ENCODE measurements around the gene IPPK. TPM values are rescaled to one million over a fixed set of nuclear protein-coding genes. Genes with fewer than 3 reads are reported as not detected.
A peak's percentile ranks its signal among the peaks of the same experiment; 100 is the strongest.

Gene IPPK
- total and polyA plus RNA-seq, 9 donors, result 6.2 to 9.2 (median 7.6) TPM

DNA sequence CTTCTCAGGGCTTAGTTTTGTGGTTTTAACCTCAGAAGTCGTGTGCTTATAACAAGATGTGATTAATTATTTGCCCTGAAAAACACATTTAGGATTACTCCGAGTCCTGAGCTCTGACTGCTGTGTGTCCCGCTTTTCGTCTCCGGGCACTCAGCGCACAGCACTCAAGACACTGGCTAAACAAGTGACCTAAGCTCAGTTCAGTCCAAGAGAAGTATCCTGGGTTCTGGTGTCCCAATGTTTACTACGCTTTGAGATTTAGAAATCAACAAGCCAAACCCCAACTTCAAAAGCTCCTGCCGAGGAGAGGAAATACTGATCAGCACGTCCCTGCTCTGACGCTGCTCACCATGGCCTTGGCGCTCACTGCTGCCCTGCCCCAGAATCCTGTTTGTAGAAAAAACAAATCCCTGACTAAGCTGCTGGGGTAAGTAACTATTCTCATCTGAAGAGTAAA is 53.2 kb downstream of the IPPK start:
- peak overlapping the region; percentile 93 for H3K27ac ChIP-seq (ENCODE audit: low read length)
- H3K9me3 ChIP-seq (replicated peaks; ENCODE audit: control insufficient read depth, low read depth, low read length), result no peaks in the 10 kb centered on the region
- H3K27me3 ChIP-seq (ENCODE audit: control insufficient read depth, insufficient read depth, low read length), result no peaks in the 10 kb centered on the region
- WGBS (ENCODE audit: insufficient coverage), result 36% methylated on average over 7 of the region's 11 CpGs
- peak; percentile 65 for DNase-seq
- no peak overlapping the region for H3K4me3 ChIP-seq (ENCODE audit: low read length)
- peaks cover 46% of the 10 kb centered on the region for H3K36me3 ChIP-seq (ENCODE audit: control insufficient read depth, insufficient read depth, low read length)
- peaks cover 54% of the 10 kb centered on the region for H3K4me1 ChIP-seq (ENCODE audit: control insufficient read depth, insufficient read depth, low read length)

DNA sequence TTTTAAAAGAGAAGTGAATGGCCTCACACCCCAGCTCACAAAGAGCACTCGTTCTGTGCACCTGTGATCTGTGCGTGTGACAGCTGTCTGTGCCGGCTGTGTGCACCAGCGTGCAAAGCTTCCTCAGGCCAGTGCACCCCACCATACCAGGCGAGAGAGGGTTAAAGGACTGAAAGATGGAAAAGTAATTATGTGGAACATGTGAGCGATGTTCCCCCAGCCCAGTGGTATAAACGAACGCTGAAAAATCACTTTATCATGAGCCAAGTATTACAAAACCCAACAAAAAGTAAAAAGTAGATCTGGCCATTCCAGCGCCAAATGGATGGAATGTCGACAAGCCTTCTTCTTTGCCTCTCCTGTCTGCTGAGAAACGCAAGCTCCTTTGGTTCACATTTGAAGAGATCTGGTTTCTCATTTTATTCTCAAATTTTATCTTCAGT is 53.7 kb downstream of the IPPK start:
- peak; percentile 94 for DNase-seq

GRCh38 chr9:92615790-92616189 is 54.1 kb downstream of the IPPK start:
- H3K9me3 ChIP-seq (replicated peaks; ENCODE audit: control insufficient read depth, low read depth, low read length), result no peaks in the 10 kb centered on the region
- peak overlapping the region; percentile 93 for H3K27ac ChIP-seq (ENCODE audit: low read length)
- WGBS (ENCODE audit: insufficient coverage), result 30% methylated on average over 9 of the region's 13 CpGs
- no peak overlapping the region for H3K4me3 ChIP-seq (ENCODE audit: low read length)
- peak; percentile 41 for DNase-seq
- peaks cover 46% of the 10 kb centered on the region for H3K36me3 ChIP-seq (ENCODE audit: control insufficient read depth, insufficient read depth, low read length)
- no peaks in the 10 kb centered on the region for H3K27me3 ChIP-seq (ENCODE audit: control insufficient read depth, insufficient read depth, low read length)
- H3K4me1 ChIP-seq (ENCODE audit: control insufficient read depth, insufficient read depth, low read length), result peaks cover 63% of the 10 kb centered on the region

More for the DNA sequence above, 53.7 kb downstream of the IPPK start:
- H3K36me3 ChIP-seq (ENCODE audit: control insufficient read depth, insufficient read depth, low read length), result peaks cover 46% of the 10 kb centered on the region
- peaks cover 59% of the 10 kb centered on the region for H3K4me1 ChIP-seq (ENCODE audit: control insufficient read depth, insufficient read depth, low read length)
- peak overlapping the region; percentile 93 for H3K27ac ChIP-seq (ENCODE audit: low read length)
- H3K27me3 ChIP-seq (ENCODE audit: control insufficient read depth, insufficient read depth, low read length), result no peaks in the 10 kb centered on the region
- no peak overlapping the region for H3K4me3 ChIP-seq (ENCODE audit: low read length)
- H3K9me3 ChIP-seq (replicated peaks; ENCODE audit: control insufficient read depth, low read depth, low read length), result no peaks in the 10 kb centered on the region
- WGBS (ENCODE audit: insufficient coverage), result no CpG with 5 or more reads among the region's 11 CpGs

- peaks cover 72% of the 10 kb centered on the region for H3K4me1 ChIP-seq (ENCODE audit: control insufficient read depth, insufficient read depth, low read length)
Measured at GRCh38 chr9:92614763-92615461, 55.0 kb downstream of the IPPK start.

DNA sequence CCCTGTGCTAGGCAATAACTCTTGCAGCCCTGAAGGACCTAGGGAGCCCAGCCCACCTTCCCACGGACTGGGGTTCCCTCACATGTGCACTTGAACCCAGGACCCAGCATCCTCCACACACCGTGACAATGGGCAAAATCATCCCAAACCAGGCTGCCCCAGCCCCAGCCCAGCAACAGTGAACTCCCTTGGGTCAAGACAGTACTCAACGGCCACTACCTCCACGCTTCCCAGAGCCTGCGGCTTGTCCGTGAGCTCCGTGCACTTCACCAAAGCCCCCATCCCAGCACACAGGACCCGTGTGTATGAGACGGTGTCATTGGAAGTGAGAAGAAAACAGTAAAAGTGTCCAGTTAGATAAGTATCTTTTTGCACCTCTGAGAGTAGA is 55.8 kb downstream of the IPPK start:
- no peak overlapping the region for H3K27ac ChIP-seq (ENCODE audit: low read length)
- H3K27me3 ChIP-seq (ENCODE audit: control insufficient read depth, insufficient read depth, low read length), result no peaks in the 10 kb centered on the region
- H3K4me3 ChIP-seq (ENCODE audit: low read length), result no peak overlapping the region
- 78% methylated on average over 2 of the region's 9 CpGs for WGBS (ENCODE audit: insufficient coverage)
- DNase-seq, result no peak
- H3K4me1 ChIP-seq (ENCODE audit: control insufficient read depth, insufficient read depth, low read length), result peaks cover 80% of the 10 kb centered on the region
- H3K36me3 ChIP-seq (ENCODE audit: control insufficient read depth, insufficient read depth, low read length), result peaks cover 36% of the 10 kb centered on the region
- no peaks in the 10 kb centered on the region for H3K9me3 ChIP-seq (replicated peaks; ENCODE audit: control insufficient read depth, low read depth, low read length)

More at GRCh38 chr9:92614763-92615461, 55.0 kb downstream of the IPPK start:
- no peak overlapping the region for H3K4me3 ChIP-seq (ENCODE audit: low read length)
- DNase-seq, result peak; percentile 77
- WGBS (ENCODE audit: insufficient coverage), result 66% methylated on average over 3 of the region's 17 CpGs
- H3K27me3 ChIP-seq (ENCODE audit: control insufficient read depth, insufficient read depth, low read length), result no peaks in the 10 kb centered on the region
- peak overlapping the region; percentile 93 for H3K27ac ChIP-seq (ENCODE audit: low read length)
- no peaks in the 10 kb centered on the region for H3K9me3 ChIP-seq (replicated peaks; ENCODE audit: control insufficient read depth, low read depth, low read length)
- H3K36me3 ChIP-seq (ENCODE audit: control insufficient read depth, insufficient read depth, low read length), result peaks cover 44% of the 10 kb centered on the region

- peak overlapping the region; percentile 9 for H3K27ac ChIP-seq (ENCODE audit: low read length)
- 92% methylated on average over 21 of the region's 23 CpGs for WGBS (ENCODE audit: insufficient coverage)
Measured at GRCh38 chr9:92613268-92614122, 56.4 kb downstream of the IPPK start.

GRCh38 chr9:92612816-92613215 is 57.1 kb downstream of the IPPK start:
- no peaks in the 10 kb centered on the region for H3K9me3 ChIP-seq (replicated peaks; ENCODE audit: control insufficient read depth, low read depth, low read length)
- 76% methylated on average over 7 of the region's 11 CpGs for WGBS (ENCODE audit: insufficient coverage)
- H3K27me3 ChIP-seq (ENCODE audit: control insufficient read depth, insufficient read depth, low read length), result no peaks in the 10 kb centered on the region
- peaks cover 81% of the 10 kb centered on the region for H3K4me1 ChIP-seq (ENCODE audit: control insufficient read depth, insufficient read depth, low read length)
- H3K4me3 ChIP-seq (ENCODE audit: low read length), result no peak overlapping the region
- peak overlapping the region; percentile 22 for H3K27ac ChIP-seq (ENCODE audit: low read length)
- no peak for DNase-seq
- H3K36me3 ChIP-seq (ENCODE audit: control insufficient read depth, insufficient read depth, low read length), result peaks cover 28% of the 10 kb centered on the region

More at GRCh38 chr9:92613268-92614122, 56.4 kb downstream of the IPPK start:
- H3K4me1 ChIP-seq (ENCODE audit: control insufficient read depth, insufficient read depth, low read length), result peaks cover 81% of the 10 kb centered on the region
- no peaks in the 10 kb centered on the region for H3K27me3 ChIP-seq (ENCODE audit: control insufficient read depth, insufficient read depth, low read length)
- no peaks in the 10 kb centered on the region for H3K9me3 ChIP-seq (replicated peaks; ENCODE audit: control insufficient read depth, low read depth, low read length)
- H3K36me3 ChIP-seq (ENCODE audit: control insufficient read depth, insufficient read depth, low read length), result peaks cover 30% of the 10 kb centered on the region
- DNase-seq, result no peak
- no peak overlapping the region for H3K4me3 ChIP-seq (ENCODE audit: low read length)

- H3K27ac ChIP-seq (ENCODE audit: low read length), result peak overlapping the region; percentile 96
- no peak overlapping the region for H3K4me3 ChIP-seq (ENCODE audit: low read length)
- WGBS (ENCODE audit: insufficient coverage), result 60% methylated on average over 1 of the region's 5 CpGs
- no peaks in the 10 kb centered on the region for H3K27me3 ChIP-seq (ENCODE audit: control insufficient read depth, insufficient read depth, low read length)
- no peaks in the 10 kb centered on the region for H3K9me3 ChIP-seq (replicated peaks; ENCODE audit: control insufficient read depth, low read depth, low read length)
- peaks cover 79% of the 10 kb centered on the region for H3K4me1 ChIP-seq (ENCODE audit: control insufficient read depth, insufficient read depth, low read length)
- DNase-seq, result peak; percentile 76
- H3K36me3 ChIP-seq (ENCODE audit: control insufficient read depth, insufficient read depth, low read length), result peaks cover 27% of the 10 kb centered on the region
Measured at GRCh38 chr9:92612292-92612691, 57.6 kb downstream of the IPPK start.

GRCh38 chr9:92611621-92612285 is 58.2 kb downstream of the IPPK start:
- H3K9me3 ChIP-seq (replicated peaks; ENCODE audit: control insufficient read depth, low read depth, low read length), result no peaks in the 10 kb centered on the region
- no peak overlapping the region for H3K4me3 ChIP-seq (ENCODE audit: low read length)
- DNase-seq, result peak; percentile 94
- no peaks in the 10 kb centered on the region for H3K27me3 ChIP-seq (ENCODE audit: control insufficient read depth, insufficient read depth, low read length)
- H3K4me1 ChIP-seq (ENCODE audit: control insufficient read depth, insufficient read depth, low read length), result peaks cover 77% of the 10 kb centered on the region
- WGBS (ENCODE audit: insufficient coverage), result 21% methylated on average over 6 of the region's 10 CpGs
- peaks cover 25% of the 10 kb centered on the region for H3K36me3 ChIP-seq (ENCODE audit: control insufficient read depth, insufficient read depth, low read length)
- H3K27ac ChIP-seq (ENCODE audit: low read length), result peak overlapping the region; percentile 96
